Activated T-helper 9 cell treated with anti-CD3 and anti-CD28 coated beads, Interleukin-2, amount 50 U/mL, for 16 hours (primary cell): ENCODE measurements around the gene FREM1.
"Not testable (repeated sequence)": the region's sequence is repeated elsewhere in the genome, so short reads cannot be mapped to it uniquely, and the experiment has no call there.

Experiments
- DNase-seq: peaks from one replicate; pipeline ENCODE4 v3.0.0-alpha.2; 2020; ENCODE audit warnings: low read depth

Gene FREM1

GRCh38 chr9:14909961-14910805 lies at the start of gene FREM1:
TSS of gene FREM1 (minus strand) at chr9:14910428. CDS start at chr9:14868977, 41,451 bp downstream.
- no peak for DNase-seq

- DNase-seq: no peak
Measured at GRCh38 chr9:14958989-14959388, 48.8 kb upstream of the FREM1 start.

- DNase-seq: no peak
Measured at GRCh38 chr9:14957109-14957508, 46.9 kb upstream of the FREM1 start.

- DNase-seq: no peak
Measured at GRCh38 chr9:14956208-14956607, 46.0 kb upstream of the FREM1 start.

DNA sequence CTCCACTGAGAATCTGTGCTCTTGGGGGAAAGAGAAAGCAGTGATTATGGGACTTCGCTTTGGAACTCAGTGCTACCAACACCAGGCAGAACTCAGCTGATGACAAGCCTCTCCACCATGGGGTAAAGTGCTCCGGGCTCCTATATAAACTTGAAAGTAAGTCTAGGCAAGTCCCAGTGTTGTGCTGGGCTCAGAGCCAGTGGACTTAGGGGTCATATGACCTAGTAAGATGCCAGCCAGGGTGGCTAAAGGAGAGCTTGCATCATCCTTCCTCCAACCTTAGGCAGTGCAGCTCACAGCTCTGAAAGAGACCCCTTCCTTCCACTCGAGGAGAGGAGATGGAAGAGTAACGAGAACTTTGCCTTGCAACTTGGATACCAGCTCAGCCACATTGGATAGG lies 35.1 kb upstream of the FREM1 start:
- no peak for DNase-seq

- no peak for DNase-seq
Measured at GRCh38 chr9:14941501-14942405, 31.5 kb upstream of the FREM1 start.

- no peak for DNase-seq
Measured at GRCh38 chr9:14939378-14939777, 29.1 kb upstream of the FREM1 start.

GRCh38 chr9:14937216-14937615 lies 27.0 kb upstream of the FREM1 start:
- DNase-seq: no peak

GRCh38 chr9:14936491-14936890 lies 26.3 kb upstream of the FREM1 start:
- DNase-seq: no peak

GRCh38 chr9:14935964-14936363 lies 25.7 kb upstream of the FREM1 start:
- DNase-seq: no peak

DNA sequence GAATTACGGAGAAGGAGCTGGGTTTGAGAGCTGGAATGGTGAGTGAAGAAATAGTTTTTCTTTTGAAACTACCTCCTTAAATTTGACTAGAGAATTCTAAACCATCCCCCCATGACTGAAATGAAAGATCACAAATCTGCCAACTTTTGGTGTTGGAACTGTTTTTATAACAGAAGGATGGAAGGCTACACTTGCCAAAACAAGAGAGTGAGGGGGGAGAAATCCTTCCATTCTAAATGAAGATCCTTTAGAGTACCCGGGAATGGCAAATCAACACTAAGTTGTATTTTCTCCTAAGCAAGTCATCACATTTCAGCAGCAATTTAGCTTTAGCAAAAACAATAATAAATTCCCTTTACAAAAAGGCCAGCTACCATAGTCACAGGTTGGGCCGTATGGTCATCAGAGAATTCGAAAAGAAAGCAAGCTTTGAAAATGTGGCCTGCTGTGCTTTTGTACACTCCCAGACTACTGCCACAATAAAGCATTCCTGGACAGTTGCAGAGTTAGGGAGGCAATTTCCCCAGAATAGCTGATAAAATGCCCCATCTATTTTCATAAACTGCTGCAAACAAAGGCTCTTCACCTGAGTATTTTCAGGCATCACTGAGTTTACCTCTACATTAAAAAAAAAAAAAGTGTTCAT lies 25.0 kb upstream of the FREM1 start:
- no peak for DNase-seq

DNA sequence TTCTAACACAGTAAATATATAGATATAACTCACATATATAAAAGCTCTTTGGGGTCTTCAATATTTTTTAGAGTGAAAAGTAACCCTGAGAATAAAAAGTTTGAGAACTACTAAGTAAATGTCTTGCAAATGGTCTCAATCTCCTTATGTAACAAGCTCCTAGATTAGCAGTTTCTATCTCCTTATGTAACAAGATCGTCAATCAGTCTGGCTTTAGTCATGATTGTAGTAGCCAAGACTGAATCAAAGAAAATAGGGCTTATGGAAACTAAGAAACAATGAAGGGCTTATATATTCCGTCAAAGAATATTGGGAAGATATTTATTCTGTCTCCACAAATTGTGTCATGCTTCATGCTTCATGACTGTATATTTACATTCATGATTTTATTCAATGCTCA lies 22.4 kb upstream of the FREM1 start:
- no peak for DNase-seq

DNA sequence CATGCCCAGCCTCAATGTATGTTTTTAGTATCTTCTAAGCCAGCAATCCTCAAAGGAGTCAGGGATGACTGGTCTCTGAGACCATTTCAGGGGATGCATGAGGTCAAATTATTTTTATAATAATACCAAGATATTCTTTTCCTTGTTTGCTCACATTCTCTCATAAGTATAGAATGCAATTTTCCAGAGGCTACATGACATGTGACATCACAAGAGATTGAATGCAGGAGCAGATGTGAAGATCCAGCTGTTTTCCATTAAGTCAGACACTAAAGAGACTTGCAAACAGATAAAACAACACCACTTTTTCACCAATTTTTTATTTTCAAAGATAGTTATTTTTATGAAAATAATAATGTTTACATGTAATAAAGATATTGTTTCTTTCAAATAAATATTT lies 22.0 kb upstream of the FREM1 start:
- DNase-seq: no peak

DNA sequence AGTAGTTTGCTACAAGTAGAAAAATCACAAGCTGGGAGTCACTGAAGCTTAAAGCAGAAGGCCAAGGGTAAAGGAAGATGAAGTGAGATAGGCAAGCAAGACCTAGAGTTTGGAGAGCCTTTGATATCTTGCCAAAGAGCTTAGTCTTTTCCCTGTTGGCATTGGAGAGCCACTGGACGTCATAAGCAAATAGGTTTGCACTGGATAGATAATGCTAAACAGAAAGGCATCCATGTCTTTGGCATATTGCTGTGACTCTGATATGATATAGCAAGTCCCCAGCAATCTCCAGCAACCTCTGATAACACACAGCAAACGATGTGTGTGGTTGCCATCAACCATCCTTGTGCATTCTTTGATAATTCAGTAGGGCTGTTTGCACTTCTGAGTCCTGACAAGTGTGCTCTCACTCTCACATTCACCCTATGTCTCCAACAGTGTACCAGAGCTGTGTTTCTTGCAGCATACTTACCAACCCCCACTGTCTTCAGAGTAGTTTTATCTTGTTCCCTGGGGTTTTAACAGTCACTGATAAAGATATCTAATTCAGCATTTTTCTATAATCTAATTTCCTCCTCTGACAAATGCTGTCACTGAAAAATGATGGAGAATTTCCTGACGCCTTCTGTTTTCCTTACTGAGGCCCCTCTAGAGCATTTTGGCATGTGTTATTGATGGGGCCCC lies 16.9 kb upstream of the FREM1 start:
- DNase-seq: no peak

- DNase-seq: no peak
Measured at GRCh38 chr9:14924230-14925219, 14.3 kb upstream of the FREM1 start.

DNA sequence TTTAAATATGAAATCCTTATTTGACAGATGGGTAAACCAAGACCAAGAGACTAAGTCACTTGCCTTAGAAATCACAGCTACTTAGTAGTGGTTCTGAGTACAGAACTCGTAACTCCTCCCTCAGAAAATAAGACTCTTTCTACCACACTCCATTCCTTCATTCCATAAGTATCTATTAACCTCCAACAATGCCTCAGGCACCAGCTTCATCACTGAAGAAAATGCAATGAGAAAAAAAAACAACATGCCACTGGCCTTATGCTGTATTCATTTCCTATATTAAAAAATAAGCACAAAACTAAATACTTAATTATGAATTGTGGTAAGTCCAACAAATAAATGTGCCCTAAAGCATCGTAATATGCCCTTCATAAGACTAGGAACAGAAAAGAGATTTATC lies 13.5 kb upstream of the FREM1 start:
- DNase-seq: no peak

DNA sequence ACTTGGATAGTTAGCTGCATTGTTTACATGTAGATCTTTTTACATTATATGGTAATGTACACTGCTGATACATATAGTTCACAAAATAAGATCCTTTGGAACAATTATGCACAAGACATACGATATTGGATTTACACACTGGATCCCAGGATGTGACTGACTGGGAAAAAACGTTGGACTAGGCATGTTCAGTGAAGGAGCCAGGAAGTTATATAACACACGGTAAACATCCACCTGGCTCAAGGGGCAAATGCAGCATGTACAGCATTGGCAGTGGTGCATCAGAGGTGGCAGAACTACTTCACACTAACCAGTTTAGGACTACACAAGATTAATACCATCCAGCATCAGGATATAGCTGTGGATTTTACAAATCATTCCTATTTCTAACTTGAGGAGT lies 10.6 kb upstream of the FREM1 start:
- DNase-seq: not testable (repeated sequence)

DNA sequence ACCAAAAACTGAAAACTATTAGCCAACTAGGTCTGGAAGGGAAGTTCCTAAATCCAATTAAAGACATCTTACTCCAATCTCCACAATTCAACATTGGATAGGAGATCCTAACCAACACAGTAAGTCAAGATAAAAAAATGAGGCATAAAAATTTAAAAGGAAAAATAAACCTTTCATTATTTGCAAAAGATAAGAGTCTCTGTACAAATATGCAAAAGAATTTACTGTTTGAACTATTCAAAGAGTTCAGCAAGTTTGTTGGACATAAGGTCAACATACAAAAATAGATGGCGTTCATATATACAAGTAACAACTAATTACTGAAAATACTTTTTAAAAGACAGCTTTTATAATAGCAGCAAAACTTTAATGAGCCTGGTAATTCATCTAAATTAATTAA lies 3.1 kb upstream of the FREM1 start:
- no peak for DNase-seq

- DNase-seq: no peak
Measured at GRCh38 chr9:14912859-14913258, 2.6 kb upstream of the FREM1 start.

- no peak for DNase-seq
Measured at GRCh38 chr9:14911046-14911445, 818 bp upstream of the FREM1 start.

DNA sequence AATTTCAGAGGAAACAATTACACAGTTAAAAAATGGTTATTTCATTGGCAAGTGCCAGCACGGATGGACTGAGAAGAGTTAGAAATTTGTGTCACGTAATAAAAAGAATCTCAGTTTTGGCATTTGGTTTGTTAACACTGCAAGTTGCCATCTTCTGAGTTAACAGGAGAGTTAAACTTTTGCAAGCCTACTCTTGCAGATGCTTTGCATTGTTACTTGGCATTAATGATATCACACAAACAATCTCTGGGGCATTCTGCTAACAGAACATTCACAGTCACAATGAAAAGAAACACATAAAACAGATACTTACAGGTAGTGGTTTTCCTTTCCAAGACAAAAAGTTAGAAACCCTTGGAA lies 647 bp downstream of the FREM1 start:
- no peak for DNase-seq
